SHP77 treated with DMSO at 0.1 percent for 48 hours (cell line): ENCODE data around the gene REPS1.
"Not testable (repeated sequence)": the region's sequence is repeated elsewhere in the genome, so short reads cannot be mapped to it uniquely, and the experiment has no call there.

Experiments
- DNase-seq: peaks from one replicate; lab custom pipeline; 2025; lab: John Stamatoyannopoulos, UW

Gene REPS1

GRCh38 chr6:138971601-138972000 lies 16.5 kb downstream of the REPS1 start:
- no peak for DNase-seq

- DNase-seq = no peak
Observed at GRCh38 chr6:138970856-138971425, 17.1 kb downstream of the REPS1 start.

- no peak for DNase-seq
Observed at GRCh38 chr6:138970159-138970558, 17.9 kb downstream of the REPS1 start.

GRCh38 chr6:138966870-138967269 lies 21.2 kb downstream of the REPS1 start:
- DNase-seq = no peak

- no peak for DNase-seq
Observed at GRCh38 chr6:138965971-138966370, 22.1 kb downstream of the REPS1 start.

- no peak for DNase-seq
Observed at GRCh38 chr6:138965291-138965874, 22.7 kb downstream of the REPS1 start.

- DNase-seq = no peak
Observed at GRCh38 chr6:138964012-138964411, 24.0 kb downstream of the REPS1 start.

GRCh38 chr6:138963531-138963930 lies 24.5 kb downstream of the REPS1 start:
- no peak for DNase-seq

- DNase-seq = no peak
Observed at GRCh38 chr6:138963119-138963518, 24.9 kb downstream of the REPS1 start.

- no peak for DNase-seq
Observed at GRCh38 chr6:138959521-138959920, 28.5 kb downstream of the REPS1 start.

- DNase-seq = no peak
Observed at GRCh38 chr6:138958595-138958994, 29.5 kb downstream of the REPS1 start.

GRCh38 chr6:138957903-138958302 lies 30.1 kb downstream of the REPS1 start:
- no peak for DNase-seq

- no peak for DNase-seq
Observed at GRCh38 chr6:138957484-138957883, 30.6 kb downstream of the REPS1 start.

GRCh38 chr6:138956244-138956924 lies 31.7 kb downstream of the REPS1 start:
- DNase-seq = no peak

GRCh38 chr6:138955262-138955661 lies 32.8 kb downstream of the REPS1 start:
- DNase-seq = no peak

GRCh38 chr6:138953451-138953850 lies 34.6 kb downstream of the REPS1 start:
- DNase-seq = no peak

GRCh38 chr6:138948546-138949179 lies 39.4 kb downstream of the REPS1 start:
- no peak for DNase-seq

GRCh38 chr6:138948004-138948403 lies 40.0 kb downstream of the REPS1 start:
- no peak for DNase-seq

- DNase-seq = no peak
Observed at GRCh38 chr6:138945354-138945753, 42.7 kb downstream of the REPS1 start.

- DNase-seq = no peak
Observed at GRCh38 chr6:138944412-138944811, 43.6 kb downstream of the REPS1 start.

GRCh38 chr6:138943089-138943625 lies 44.9 kb downstream of the REPS1 start:
- no peak for DNase-seq

- not testable (repeated sequence) for DNase-seq
Observed at GRCh38 chr6:138936873-138937272, 51.2 kb downstream of the REPS1 start.

GRCh38 chr6:138931660-138932059 lies 56.4 kb downstream of the REPS1 start:
- DNase-seq = no peak
